H1 (cell line): ENCODE results near the gene PTPRCAP. TPM values are rescaled to one million over a fixed set of nuclear protein-coding genes. Genes with fewer than 3 reads are reported as not detected.

ENCODE experiments used
- CTCF ChIA-PET: fragments of 300-600 bp; sonication (Branson Sonifier 250); formaldehyde crosslinking; loops from one replicate; lab custom pipeline; 2021; ENCODE audit not compliant: partially characterized antibody; lab: Charles Lee
- POLR2A ChIA-PET: fragments of 300-600 bp; sonication (Branson Sonifier 250); formaldehyde crosslinking; loops from one replicate; lab custom pipeline; 2021; ENCODE audit warnings: inconsistent platforms; ENCODE audit not compliant: partially characterized antibody; lab: Charles Lee
- DNase-seq, 2 experiments: peaks; one replicate each; pipeline versions ENCODE4 v3.0.0 to v3.0.0-alpha.2; 2010 to 2022; ENCODE audit warnings: low spot score in 2 of 2, low read depth in 1 of 2, mixed read lengths in 1 of 2
- FAIRE-seq: peaks from 2 replicates; lab custom pipeline; 2011; peaks lifted over from hg19 to GRCh38; lab: Jason Lieb, UNC
- H2AFZ ChIP-seq: 2 replicates; pipeline ENCODE4 v1.8.1; 2012; ENCODE audit warnings: low read length, inconsistent platforms
- H2AK5ac ChIP-seq: 2 replicates; pipeline ENCODE4 v1.6.1; 2013; ENCODE audit warnings: low read depth, low read length
- H2BK120ac ChIP-seq: replicated peaks from 2 replicates; pipeline ENCODE3; 2013; ENCODE audit warnings: low read depth, low read length, inconsistent platforms
- H2BK12ac ChIP-seq: 2 replicates; pipeline ENCODE4 v1.6.1; 2013; ENCODE audit warnings: low read depth, low read length
- H2BK15ac ChIP-seq: 2 replicates; pipeline ENCODE4 v1.6.1; 2013; ENCODE audit warnings: low read length
- H2BK20ac ChIP-seq: 2 replicates; pipeline ENCODE4 v1.6.1; 2013; ENCODE audit warnings: low read length
- H2BK5ac ChIP-seq: 2 replicates; pipeline ENCODE4 v1.6.1; 2013; ENCODE audit warnings: low read depth, low read length
- H3K14ac ChIP-seq: 2 replicates; pipeline ENCODE4 v1.6.1; 2013; ENCODE audit warnings: inconsistent platforms; ENCODE audit not compliant: insufficient read length
- H3K18ac ChIP-seq: 2 replicates; pipeline ENCODE4 v1.6.1; 2013; ENCODE audit warnings: low read length; ENCODE audit errors: extremely low read depth
- H3K23ac ChIP-seq: 2 replicates; pipeline ENCODE4 v1.6.1; 2013; ENCODE audit warnings: inconsistent platforms; ENCODE audit not compliant: insufficient read length
- H3K23me2 ChIP-seq: 2 replicates; pipeline ENCODE4 v1.6.1; 2013; ENCODE audit warnings: low read depth, low read length
- H3K27ac ChIP-seq: 2 replicates; pipeline ENCODE4 v1.6.1; 2011; ENCODE audit warnings: low read depth, low read length, inconsistent platforms
- H3K27me3 ChIP-seq, 4 experiments: replicated peaks in 1 of 4; 1 replicate in 1 of 4; 2 replicates in 3 of 4; pipeline versions ENCODE4 v1.6.1 to v1.8.1; 2011 to 2013; ENCODE audit warnings: low read length in 3 of 4, mild to moderate bottlenecking in 3 of 4, inconsistent platforms in 2 of 4, mixed read lengths in 2 of 4, moderate library complexity in 1 of 4; ENCODE audit not compliant: control insufficient read depth in 3 of 4, insufficient read depth in 3 of 4; ENCODE audit errors: extremely low read depth in 1 of 4
- H3K36me3 ChIP-seq, 4 experiments: 2 replicates each; pipeline versions ENCODE4 v1.6.1 to v1.8.1; 2011 to 2013; ENCODE audit warnings: mild to moderate bottlenecking in 4 of 4, low read length in 3 of 4, moderate library complexity in 2 of 4, control low read depth in 1 of 4, inconsistent platforms in 1 of 4; ENCODE audit not compliant: insufficient read depth in 4 of 4, control insufficient read depth in 2 of 4
- H3K4ac ChIP-seq: replicated peaks from 2 replicates; pipeline ENCODE3; 2013; ENCODE audit warnings: low read length, low read depth, mixed read lengths, inconsistent platforms; ENCODE audit not compliant: insufficient read length
- H3K4me1 ChIP-seq, 4 experiments: replicated peaks in 1 of 4; 1 replicate in 1 of 4; 2 replicates in 3 of 4; pipeline versions ENCODE4 v1.6.1 to v1.8.1; 2011 to 2013; ENCODE audit warnings: low read length in 3 of 4, inconsistent platforms in 2 of 4, mixed read lengths in 1 of 4; ENCODE audit not compliant: insufficient read depth in 4 of 4, control insufficient read depth in 3 of 4
- H3K4me2 ChIP-seq, 2 experiments: 2 replicates each; pipeline versions ENCODE4 v1.6.1 to v1.8.1; 2011 to 2013; ENCODE audit warnings: low read depth in 2 of 2, low read length in 2 of 2, control low read depth in 1 of 2, inconsistent platforms in 1 of 2, mild to moderate bottlenecking in 1 of 2; ENCODE audit not compliant: insufficient read depth in 1 of 2
- H3K4me3 ChIP-seq, 4 experiments: fragments of 200-600, 300-600 bp in 1 of 4; sonication (generic), shearing (Covaris generic), sonication (Bioruptor Twin) in 1 of 4; 2 replicates each; pipeline versions ENCODE4 v1.5.1 to v1.8.1; 2011 to 2016; ENCODE audit warnings: low read length in 4 of 4, low read depth in 3 of 4, control low read depth in 2 of 4, inconsistent platforms in 2 of 4, mild to moderate bottlenecking in 2 of 4, mixed read lengths in 1 of 4, moderate library complexity in 1 of 4; ENCODE audit not compliant: insufficient read depth in 2 of 4; ENCODE audit errors: extremely low read depth in 1 of 4
- H3K56ac ChIP-seq: replicated peaks from 2 replicates; pipeline ENCODE3; 2013; ENCODE audit warnings: low read depth, mild to moderate bottlenecking, mixed read lengths, low read length, inconsistent platforms; ENCODE audit not compliant: insufficient read length
- H3K79me1 ChIP-seq: 2 replicates; pipeline ENCODE4 v1.6.1; 2013; ENCODE audit warnings: low read depth, low read length, control low read depth
- H3K79me2 ChIP-seq, 2 experiments: 2 replicates each; pipeline versions ENCODE4 v1.6.1 to v1.8.1; 2012 to 2013; ENCODE audit warnings: low read length in 2 of 2, mild to moderate bottlenecking in 2 of 2, inconsistent platforms in 1 of 2; ENCODE audit not compliant: insufficient read depth in 2 of 2, control insufficient read depth in 1 of 2
- H3K9ac ChIP-seq, 4 experiments: replicated peaks in 1 of 4; 1 replicate in 1 of 4; 2 replicates in 3 of 4; pipeline versions ENCODE4 v1.6.1 to v1.8.1; 2011 to 2013; ENCODE audit warnings: low read depth in 3 of 4, low read length in 3 of 4, control low read depth in 2 of 4, mild to moderate bottlenecking in 2 of 4, moderate library complexity in 2 of 4, inconsistent platforms in 1 of 4; ENCODE audit errors: extremely low read depth in 1 of 4
- H3K9me3 ChIP-seq, 2 experiments: 2 replicates each; pipeline versions ENCODE4 v1.6.1 to v1.8.1; 2012 to 2013; ENCODE audit warnings: mild to moderate bottlenecking in 2 of 2, moderate library complexity in 2 of 2, control low read depth in 1 of 2, inconsistent platforms in 1 of 2, low read depth in 1 of 2, low read length in 1 of 2, mixed read lengths in 1 of 2; ENCODE audit not compliant: insufficient read depth in 2 of 2
- H4K20me1 ChIP-seq, 2 experiments: replicated peaks in 1 of 2; 2 replicates each; pipeline versions ENCODE3 to v1.8.1; 2011 to 2013; ENCODE audit warnings: inconsistent platforms in 2 of 2, low read length in 2 of 2, mild to moderate bottlenecking in 1 of 2; ENCODE audit not compliant: insufficient read depth in 2 of 2, control insufficient read depth in 1 of 2
- H4K5ac ChIP-seq: 2 replicates; pipeline ENCODE4 v1.6.1; 2013; ENCODE audit warnings: low read length, low read depth, mixed read lengths, inconsistent platforms; ENCODE audit not compliant: insufficient read length
- H4K8ac ChIP-seq: 2 replicates; pipeline ENCODE4 v1.8.0; 2013; ENCODE audit warnings: mild to moderate bottlenecking, moderate library complexity, low read length, inconsistent platforms; ENCODE audit not compliant: insufficient read depth; ENCODE audit errors: extremely low read depth
- H4K91ac ChIP-seq: replicated peaks from 2 replicates; pipeline ENCODE3; 2013; ENCODE audit warnings: low read length, mixed read lengths, inconsistent platforms; ENCODE audit not compliant: insufficient read length
- PHF8 ChIP-seq: fragments of 200-600 bp; sonication (generic); conservative IDR thresholded peaks from 2 replicates; pipeline ENCODE4 v1.7.1; 2012; ENCODE audit warnings: low read depth, mild to moderate bottlenecking, inconsistent platforms, low read length, moderate library complexity
- POLR2AphosphoS5 ChIP-seq: IDR thresholded peaks from 2 replicates; pipeline ENCODE4 v1.6.1; 2011; ENCODE audit warnings: low read depth, low read length
- RAD21 ChIP-seq, 2 experiments: IDR thresholded peaks in 1 of 2; conservative IDR thresholded peaks in 1 of 2; 2 replicates each; pipeline ENCODE4 v1.6.1; 2011; ENCODE audit warnings: low read depth in 2 of 2, low read length in 2 of 2, improper control_type of control experiment in 1 of 2, inconsistent platforms in 1 of 2, mild to moderate bottlenecking in 1 of 2, moderate library complexity in 1 of 2
- SIRT6 ChIP-seq: IDR thresholded peaks from one replicate; pipeline ENCODE4 v1.7.1; 2012; ENCODE audit warnings: low read length, inconsistent platforms
- TAF1 ChIP-seq: IDR thresholded peaks from 2 replicates; pipeline ENCODE4 v1.6.1; 2011; ENCODE audit warnings: mild to moderate bottlenecking, low read depth, low read length
- TBP ChIP-seq: IDR thresholded peaks from 2 replicates; pipeline ENCODE4 v1.6.1; 2011; ENCODE audit warnings: low read depth, low read length, improper control_type of control experiment
- TEAD4 ChIP-seq: IDR thresholded peaks from 2 replicates; pipeline ENCODE4 v1.6.1; 2012; ENCODE audit warnings: low read depth, low read length, inconsistent platforms, mixed read lengths
- WGBS, 2 experiments: shearing (Covaris generic) in 1 of 2; methylation state at CpG; one replicate each; pipeline versions ENCODE4 v1.1.6 to v1.1.7; 2013 to 2015; ENCODE audit warnings: low lambda C conversion rate in 2 of 2, mixed read lengths in 2 of 2, inconsistent platforms in 1 of 2, low coverage in 1 of 2, missing lambda C conversion rate in 1 of 2; ENCODE audit not compliant: insufficient replicate concordance in 2 of 2, insufficient coverage in 1 of 2, insufficient read length in 1 of 2; ENCODE audit errors: extremely low coverage in 1 of 2, missing lambda C conversion rate in 1 of 2; 5-methylcytosine and 5-hydroxymethylcytosine counted together
- polyA plus RNA-seq, 7 experiments: library from polyadenylated mRNA; depleted of rRNA in 3 of 7; stranded (reverse) in 5 of 7; unstranded in 2 of 7; fragments of >200 nt in 5 of 7; fragments of 200-250 nt in 2 of 7; gene quantifications; 1 replicate in 5 of 7; 2 replicates in 1 of 7; 4 replicates in 1 of 7; pipeline versions ENCODE4 v1.2.1 to v1.2.3, GENCODE V29; 2011 to 2013; ENCODE audit warnings: missing spikeins in 2 of 7, mixed read lengths in 2 of 7
- total RNA-seq: library from RNA; stranded (reverse); fragmentation: NEBNext Ultra II Directional; extraction: Animal tissue kit (Norgen Biotek cat#: 25700); gene quantifications from 2 replicates; pipeline ENCODE4 v1.2.1, GENCODE V29; 2021
- TF ChIP-seq, protein P1 (sequence below): IDR thresholded peaks from 2 replicates; pipeline ENCODE4 v1.6.1; 2011; ENCODE audit warnings: low read length, improper control_type of control experiment

The PTPRCAP gene
- total and polyA plus RNA-seq, 2 of the 8 experiments (the other 6 are each of a cell fraction or from before 2014, with no cell fraction given), result 0.78 to 6.7 TPM

DNA sequence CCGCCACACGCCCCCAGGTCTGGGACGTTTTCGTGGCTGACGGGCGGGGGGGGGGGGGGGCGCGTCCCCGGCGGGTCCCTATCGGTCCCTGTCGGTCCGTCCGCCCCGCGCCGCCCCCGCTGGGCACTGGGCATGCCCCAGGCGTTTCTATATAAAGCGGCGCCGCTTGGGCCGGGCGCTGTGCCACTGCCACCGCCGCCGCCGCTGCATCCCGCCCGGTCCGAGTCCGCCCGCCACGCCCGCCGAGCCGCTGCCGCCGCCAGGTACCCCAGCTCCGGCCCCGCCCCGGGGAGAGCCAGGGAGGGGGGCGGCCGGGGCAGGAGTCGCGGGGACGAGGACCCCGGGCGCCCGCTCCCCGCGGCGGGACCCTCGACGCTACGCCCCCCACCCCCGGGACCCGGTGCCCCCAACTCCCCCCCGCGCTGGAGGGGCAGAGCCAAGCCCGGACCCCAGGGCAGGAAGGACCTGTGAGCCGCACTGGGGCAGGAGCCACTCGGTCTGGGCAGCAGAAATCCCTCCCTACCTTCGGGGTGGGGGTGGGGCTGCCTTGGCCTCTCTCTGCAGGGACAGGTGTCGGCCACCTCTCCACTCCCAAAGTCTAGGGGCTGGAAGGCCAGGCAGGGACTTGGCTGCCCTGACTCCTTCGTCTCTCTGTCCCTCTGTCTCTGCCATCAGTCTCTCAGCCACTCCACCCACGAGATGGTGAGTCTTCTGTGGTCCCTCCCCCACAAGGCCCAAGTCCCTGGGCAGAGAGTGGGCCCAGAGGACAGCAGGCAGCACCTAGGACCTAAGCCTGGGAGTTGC lies 21.8 kb downstream of the PTPRCAP start, which contains the start of gene CARNS1:
TSS of gene CARNS1 (plus strand) at position 178 of the 804 bp plus-strand sequence. CDS start at position 700, 522 bp downstream.
- peak within 1 kb of the TSS; percentile 48; the same call in 1 of the 2 replicates for H2BK20ac ChIP-seq
- TF ChIP-seq TBP (no peak), PHF8 (no peak), TAF1 (no peak), RAD21 (IDR thresholded peaks at IDR 0.05 in 1 of 2, conservative IDR thresholded peaks at IDR 0.05 in 1 of 2; ENCODE audit: low read depth in 2 of 2, low read length in 2 of 2) (no peak), POLR2AphosphoS5 (no peak), TEAD4 (no peak), SIRT6 (no peak)
- TF ChIP-seq, protein P1, sequence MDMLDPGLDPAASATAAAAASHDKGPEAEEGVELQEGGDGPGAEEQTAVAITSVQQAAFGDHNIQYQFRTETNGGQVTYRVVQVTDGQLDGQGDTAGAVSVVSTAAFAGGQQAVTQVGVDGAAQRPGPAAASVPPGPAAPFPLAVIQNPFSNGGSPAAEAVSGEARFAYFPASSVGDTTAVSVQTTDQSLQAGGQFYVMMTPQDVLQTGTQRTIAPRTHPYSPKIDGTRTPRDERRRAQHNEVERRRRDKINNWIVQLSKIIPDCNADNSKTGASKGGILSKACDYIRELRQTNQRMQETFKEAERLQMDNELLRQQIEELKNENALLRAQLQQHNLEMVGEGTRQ, result no peak
- H3K4me1 ChIP-seq, result peaks cover 4 to 17% (median 11%) of the 10 kb centered on the region in 4 experiments
- H3K79me2 ChIP-seq, result no peaks in the 10 kb centered on the region
- H2BK120ac ChIP-seq, result no peak within 1 kb of the TSS
- ChIA-PET CTCF (interaction anchor here (1.4 to 1.8 kb wide), 3 partner anchors 9 to 64 kb away, joined by 4 to 5 read pairs (median 4); no protein-coding TSS in a partner anchor), POLR2A (interaction anchor here (0.9 to 10.2 kb wide), 7 partner anchors 10 to 65 kb away, joined by 3 to 104 read pairs (median 3); partner anchors contain the start of genes PTPRCAP, RAD9A and TBC1D10C)
- peak within 1 kb of the TSS; percentile 93; the same call in 1 of the 2 replicates for H2AK5ac ChIP-seq
- H2BK15ac ChIP-seq, result peak within 1 kb of the TSS; percentile 99; the same call in 1 of the 2 replicates
- no peak within 1 kb of the TSS for H3K27ac ChIP-seq
- H2BK5ac ChIP-seq, result no peak within 1 kb of the TSS; the same call in 1 of the 2 replicates
- FAIRE-seq, result no peak
- H3K23ac ChIP-seq, result no peak within 1 kb of the TSS
- no peak within 1 kb of the TSS; a peak in 1 of 7 replicates for H3K9ac ChIP-seq
- peak within 1 kb of the TSS; percentile 73; the same call in 1 of the 2 replicates for H3K18ac ChIP-seq
- H3K4me3 ChIP-seq, result peak within 1 kb of the TSS; percentile 39 to 67 (median 45)
- no peak within 1 kb of the TSS for H4K5ac ChIP-seq
- 0 out of 2 replicates have a peak within 1 kb of the TSS, but pooled peaks have one; percentile 68 for H2BK12ac ChIP-seq
- H3K4me2 ChIP-seq, result peak within 1 kb of the TSS; percentile 86 to 92
- no peak within 1 kb of the TSS for H3K14ac ChIP-seq
- peaks cover 0 to 3% of the 10 kb centered on the region in 2 experiments for H4K20me1 ChIP-seq
- H3K27me3 ChIP-seq, result peaks cover 0 to 23% (median 10%) of the 10 kb centered on the region in 4 experiments; a peak in 5 of 7 replicates
- no peak within 1 kb of the TSS; the same call in none of the 2 replicates for H4K8ac ChIP-seq
- peaks cover 7% of the 10 kb centered on the region; the same call in 1 of the 2 replicates for H3K23me2 ChIP-seq
- H4K91ac ChIP-seq, result no peak within 1 kb of the TSS
- DNase-seq, result no peak
- H3K9me3 ChIP-seq, result no peaks in the 10 kb centered on the region
- H3K56ac ChIP-seq, result no peak within 1 kb of the TSS
- 0 out of 2 replicates have a peak within 1 kb of the TSS, but pooled peaks have one; percentile 80 for H2AFZ ChIP-seq
- no peaks in the 10 kb centered on the region for H3K36me3 ChIP-seq
- no peaks in the 10 kb centered on the region for H3K79me1 ChIP-seq
- peak within 1 kb of the TSS; percentile 46 for H3K4ac ChIP-seq
- 58% methylated on average over 2 of the region's 67 CpGs; no CpG with 5 or more reads in 1 of the 2 experiments for WGBS, 2 experiments
